C4-2B (cell line): Measurements from ENCODE around the gene AURKB.

Experiments
- ZFX ChIP-seq: fragments of 450-650 bp; IDR thresholded peaks from 2 replicates; pipeline ENCODE4 v1.6.1; 2017
- TF ChIP-seq, protein P1 (sequence below): fragments of 450-650 bp; conservative IDR thresholded peaks from 2 replicates; pipeline ENCODE4 v1.5.1; 2017; ENCODE audit warnings: mild to moderate bottlenecking

DNA sequence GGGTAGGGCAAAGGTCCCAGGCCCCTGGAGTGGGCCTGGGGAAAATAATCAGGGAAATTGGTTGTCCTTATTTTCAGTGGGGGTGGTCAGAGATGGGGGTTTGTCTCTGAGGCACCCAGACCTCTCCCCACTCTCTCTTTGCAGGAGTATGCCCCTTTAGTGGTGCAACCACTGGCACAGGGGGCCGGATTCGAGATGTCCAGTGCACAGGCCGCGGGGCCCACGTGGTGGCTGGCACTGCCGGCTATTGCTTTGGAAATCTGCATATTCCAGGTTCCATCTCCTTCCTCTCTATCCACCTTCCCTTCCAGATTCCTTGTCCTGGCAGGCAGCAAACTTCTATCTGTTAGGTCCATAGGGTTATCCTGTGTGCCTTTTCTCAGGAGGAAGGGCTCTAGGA, 46.3 kb upstream of the AURKB start:
- TF ChIP-seq, protein P1, sequence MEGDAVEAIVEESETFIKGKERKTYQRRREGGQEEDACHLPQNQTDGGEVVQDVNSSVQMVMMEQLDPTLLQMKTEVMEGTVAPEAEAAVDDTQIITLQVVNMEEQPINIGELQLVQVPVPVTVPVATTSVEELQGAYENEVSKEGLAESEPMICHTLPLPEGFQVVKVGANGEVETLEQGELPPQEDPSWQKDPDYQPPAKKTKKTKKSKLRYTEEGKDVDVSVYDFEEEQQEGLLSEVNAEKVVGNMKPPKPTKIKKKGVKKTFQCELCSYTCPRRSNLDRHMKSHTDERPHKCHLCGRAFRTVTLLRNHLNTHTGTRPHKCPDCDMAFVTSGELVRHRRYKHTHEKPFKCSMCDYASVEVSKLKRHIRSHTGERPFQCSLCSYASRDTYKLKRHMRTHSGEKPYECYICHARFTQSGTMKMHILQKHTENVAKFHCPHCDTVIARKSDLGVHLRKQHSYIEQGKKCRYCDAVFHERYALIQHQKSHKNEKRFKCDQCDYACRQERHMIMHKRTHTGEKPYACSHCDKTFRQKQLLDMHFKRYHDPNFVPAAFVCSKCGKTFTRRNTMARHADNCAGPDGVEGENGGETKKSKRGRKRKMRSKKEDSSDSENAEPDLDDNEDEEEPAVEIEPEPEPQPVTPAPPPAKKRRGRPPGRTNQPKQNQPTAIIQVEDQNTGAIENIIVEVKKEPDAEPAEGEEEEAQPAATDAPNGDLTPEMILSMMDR = no peak
- no peak for TF ChIP-seq ZFX
